Hepatocyte (in vitro differentiated cells): ENCODE results near the gene SHISA6. TPM values are rescaled to one million over a fixed set of nuclear protein-coding genes. Genes with fewer than 3 reads are reported as not detected.

ENCODE experiments used
- DNase-seq: peaks from one replicate; pipeline ENCODE4 v3.0.0-alpha.2; 2016; ENCODE audit warnings: low spot score
- H2AFZ ChIP-seq: fragments of 200-600 bp; sonication (generic); 2 replicates; pipeline ENCODE4 v1.6.0; 2016; ENCODE audit warnings: antibody characterized with exemption, mild to moderate bottlenecking
- H3K27ac ChIP-seq: fragments of 200-600 bp; sonication (generic); 2 replicates; pipeline ENCODE4 v1.5.1; 2016; ENCODE audit warnings: mild to moderate bottlenecking
- H3K27me3 ChIP-seq: fragments of 200-600 bp; sonication (generic); 2 replicates; pipeline ENCODE4 v1.6.1; 2016
- H3K36me3 ChIP-seq: fragments of 200-600 bp; sonication (generic); replicated peaks from 2 replicates; pipeline ENCODE4 v1.5.1; 2016; ENCODE audit warnings: low read depth; ENCODE audit not compliant: insufficient read depth
- H3K4me1 ChIP-seq: fragments of 200-600 bp; sonication (generic); 2 replicates; pipeline ENCODE4 v1.5.1; 2016; ENCODE audit warnings: mild to moderate bottlenecking, moderate library complexity; ENCODE audit not compliant: insufficient read depth
- H3K4me2 ChIP-seq: fragments of 200-600 bp; sonication (generic); 2 replicates; pipeline ENCODE4 v1.6.0; 2016
- H3K4me3 ChIP-seq: fragments of 200-600 bp; sonication (generic); 2 replicates; pipeline ENCODE4 v1.5.1; 2016; ENCODE audit warnings: mild to moderate bottlenecking
- H3K79me2 ChIP-seq: fragments of 200-600 bp; sonication (generic); 2 replicates; pipeline ENCODE4 v1.6.0; 2017; ENCODE audit warnings: mild to moderate bottlenecking
- H3K9me2 ChIP-seq: fragments of 200-600 bp; sonication (generic); replicated peaks from 2 replicates; pipeline ENCODE4 v1.6.0; 2017; ENCODE audit warnings: mild to moderate bottlenecking; ENCODE audit not compliant: insufficient read depth
- H3K9me3 ChIP-seq: fragments of 200-600 bp; sonication (generic); 2 replicates; pipeline ENCODE4 v1.5.1; 2016; ENCODE audit warnings: low read depth, mild to moderate bottlenecking
- H4K20me1 ChIP-seq: fragments of 200-600 bp; sonication (generic); 2 replicates; pipeline ENCODE4 v1.6.0; 2016; ENCODE audit warnings: mild to moderate bottlenecking; ENCODE audit not compliant: insufficient read depth, poor library complexity, severe bottlenecking
- CTCF ChIP-seq: fragments of 200-600 bp; sonication (generic); IDR thresholded peaks from 2 replicates; pipeline ENCODE4 v1.5.1; 2016; ENCODE audit warnings: antibody characterized with exemption, mild to moderate bottlenecking; ENCODE audit not compliant: poor library complexity
- EZH2 ChIP-seq: fragments of 200-600 bp; sonication (generic); IDR thresholded peaks from 2 replicates; pipeline ENCODE4 v1.6.1; 2016; ENCODE audit warnings: antibody characterized with exemption, mild to moderate bottlenecking, borderline replicate concordance
- EZH2phosphoT487 ChIP-seq: fragments of 200-600 bp; sonication (generic); IDR thresholded peaks from one replicate; pipeline ENCODE4 v1.6.1; 2018; ENCODE audit warnings: antibody characterized with exemption, mild to moderate bottlenecking, low read depth, moderate library complexity; ENCODE audit not compliant: unreplicated experiment, severe bottlenecking
- WGBS: methylation state at CpG from one replicate; pipeline ENCODE4 v1.1.6; 2016; ENCODE audit warnings: low lambda C conversion rate; ENCODE audit errors: missing lambda C conversion rate; 5-methylcytosine and 5-hydroxymethylcytosine counted together
- polyA plus RNA-seq: library from polyadenylated mRNA; unstranded; fragments of >200 nt; fragmentation: Nextera tagmentation; extraction: Ambion mirVana; gene quantifications from 2 replicates; pipeline ENCODE4 v1.2.1, GENCODE V29; 2016
- total RNA-seq: library from RNA; depleted of rRNA; stranded (reverse); fragments of >200 nt; gene quantifications from 2 replicates; pipeline ENCODE4 v1.2.3, GENCODE V29; 2014

The SHISA6 gene
- total and polyA plus RNA-seq, 2 experiments from 2014 or later: 0.21 to 0.80 TPM

GRCh38 chr17:11274106-11274505, 33.1 kb downstream of the SHISA6 start:
- peaks cover 6% of the 10 kb centered on the region for H3K4me1 ChIP-seq
- DNase-seq: no peak
- WGBS: 91% methylated on average over 14 of the region's 14 CpGs
- TF ChIP-seq EZH2 (no peak), EZH2phosphoT487 (no peak), CTCF (no peak)
- H4K20me1 ChIP-seq: no peaks in the 10 kb centered on the region
- H3K27me3 ChIP-seq: no peaks in the 10 kb centered on the region
- H2AFZ ChIP-seq: no peak overlapping the region
- H3K36me3 ChIP-seq: no peaks in the 10 kb centered on the region
- H3K27ac ChIP-seq: no peak overlapping the region
- H3K9me3 ChIP-seq: no peaks in the 10 kb centered on the region
- H3K4me2 ChIP-seq: no peak overlapping the region
- H3K79me2 ChIP-seq: no peaks in the 10 kb centered on the region
- no peaks in the 10 kb centered on the region for H3K9me2 ChIP-seq
- H3K4me3 ChIP-seq: no peak overlapping the region

GRCh38 chr17:11276486-11276885, 35.5 kb downstream of the SHISA6 start:
- WGBS: 78% methylated on average over 4 of the region's 4 CpGs
- no peak for TF ChIP-seq EZH2
- TF ChIP-seq EZH2phosphoT487: no peak
- no peak for TF ChIP-seq CTCF
- no peak for DNase-seq
- Histone ChIP-seq H3K9me2 (no peaks in the 10 kb centered on the region), H3K79me2 (no peaks in the 10 kb centered on the region), H4K20me1 (no peaks in the 10 kb centered on the region), H3K4me1 (peaks cover 7% of the 10 kb centered on the region), H3K27me3 (no peaks in the 10 kb centered on the region), H3K36me3 (no peaks in the 10 kb centered on the region), H3K4me3 (no peak overlapping the region), H3K9me3 (no peaks in the 10 kb centered on the region), H3K4me2 (no peak overlapping the region), H3K27ac (no peak overlapping the region), H2AFZ (no peak overlapping the region)

- H4K20me1 ChIP-seq: no peaks in the 10 kb centered on the region
- 28% methylated on average over 15 of the region's 15 CpGs for WGBS
- H3K4me3 ChIP-seq: no peak overlapping the region
- no peak overlapping the region for H2AFZ ChIP-seq
- H3K36me3 ChIP-seq: no peaks in the 10 kb centered on the region
- H3K27ac ChIP-seq: peak overlapping the region; percentile 32
- DNase-seq: peak; percentile 30
- H3K9me2 ChIP-seq: no peaks in the 10 kb centered on the region
- H3K27me3 ChIP-seq: no peaks in the 10 kb centered on the region
- TF ChIP-seq EZH2phosphoT487: no peak
- TF ChIP-seq CTCF: no peak
- no peak for TF ChIP-seq EZH2
- peak overlapping the region; percentile 30 for H3K4me2 ChIP-seq
- H3K4me1 ChIP-seq: peaks cover 7% of the 10 kb centered on the region
- no peaks in the 10 kb centered on the region for H3K9me3 ChIP-seq
- no peaks in the 10 kb centered on the region for H3K79me2 ChIP-seq
Observed at GRCh38 chr17:11278186-11278991, 37.4 kb downstream of the SHISA6 start.
